Eye (tissue), 1 donor: ENCODE data around the gene CSF2.

Experiments used
- DNase-seq: peaks from one replicate; pipeline ENCODE4 v3.0.0-alpha.2; 2015

CSF2 gene

GRCh38 chr5:132055441-132055807, 18.2 kb upstream of the CSF2 start:
- no peak for DNase-seq

- DNase-seq: no peak
These were observed 17.6 kb upstream of the CSF2 start for GRCh38 chr5:132055808-132056609.

- DNase-seq: no peak
These were observed 16.7 kb upstream of the CSF2 start for GRCh38 chr5:132056610-132057497.

GRCh38 chr5:132057498-132058255, 15.9 kb upstream of the CSF2 start:
- DNase-seq: no peak

- no peak for DNase-seq
These were observed 14.9 kb upstream of the CSF2 start for GRCh38 chr5:132058646-132059042.

GRCh38 chr5:132059043-132059695, 14.4 kb upstream of the CSF2 start:
- no peak for DNase-seq

GRCh38 chr5:132059696-132060500, 13.7 kb upstream of the CSF2 start:
- DNase-seq: no peak

GRCh38 chr5:132060501-132061161, 13.0 kb upstream of the CSF2 start, which contains the start of gene IL3:
Gene IL3 (plus strand): TSS chr5:132060655. CDS start chr5:132060707, 52 bp downstream.
- no peak for DNase-seq

GRCh38 chr5:132063090-132063911, 10.3 kb upstream of the CSF2 start:
- DNase-seq: peak; percentile 82

- DNase-seq: no peak
These were observed 9.4 kb upstream of the CSF2 start for GRCh38 chr5:132064140-132064539.

- DNase-seq: peak; percentile 91
These were observed 8.8 kb upstream of the CSF2 start for GRCh38 chr5:132064738-132065331.

- DNase-seq: peak; percentile 76
These were observed 8.1 kb upstream of the CSF2 start for GRCh38 chr5:132065351-132065937.

- no peak for DNase-seq
These were observed 7.5 kb upstream of the CSF2 start for GRCh38 chr5:132065951-132066701.

GRCh38 chr5:132066871-132067270, 6.7 kb upstream of the CSF2 start:
- DNase-seq: no peak

- no peak for DNase-seq
These were observed 6.1 kb upstream of the CSF2 start for GRCh38 chr5:132067451-132067850.

GRCh38 chr5:132067941-132068808, 5.4 kb upstream of the CSF2 start:
- no peak for DNase-seq

GRCh38 chr5:132069561-132069960, 4.0 kb upstream of the CSF2 start:
- no peak for DNase-seq

- DNase-seq: no peak
These were observed 3.6 kb upstream of the CSF2 start for GRCh38 chr5:132069994-132070393.
